Stimulated activated CD4-positive, alpha-beta T cell treated with anti-CD3 and anti-CD28 coated beads, Interleukin-15, amount 100 ng/mL, for 24 hours (primary cell): ENCODE results near the gene ARSD.
"Not testable (repeated sequence)": the region's sequence is repeated elsewhere in the genome, so short reads cannot be mapped to it uniquely, and the experiment has no call there.

Experiments
- DNase-seq: peaks from one replicate; pipeline ENCODE4 v3.0.0-alpha.2; 2020

ARSD gene

GRCh38 chrX:2931612-2932011 lies 2.5 kb upstream of the ARSD start:
- no peak for DNase-seq

GRCh38 chrX:2931155-2931554 lies 2.0 kb upstream of the ARSD start:
- DNase-seq = no peak

GRCh38 chrX:2928191-2928582 lies 952 bp downstream of the ARSD start:
- DNase-seq = no peak

- DNase-seq = no peak
Measured at GRCh38 chrX:2926664-2927275, 2.4 kb downstream of the ARSD start.

GRCh38 chrX:2926255-2926654 lies 2.9 kb downstream of the ARSD start:
- DNase-seq = not testable (repeated sequence)

GRCh38 chrX:2924151-2924550 lies 5.0 kb downstream of the ARSD start:
- no peak for DNase-seq

GRCh38 chrX:2921750-2922149 lies 7.4 kb downstream of the ARSD start:
- no peak for DNase-seq

GRCh38 chrX:2921193-2921592 lies 7.9 kb downstream of the ARSD start:
- no peak for DNase-seq

- no peak for DNase-seq
Measured at GRCh38 chrX:2917767-2918166, 11.4 kb downstream of the ARSD start.

GRCh38 chrX:2913118-2913517 lies 16.0 kb downstream of the ARSD start:
- DNase-seq = no peak

- no peak for DNase-seq
Measured at GRCh38 chrX:2910109-2910508, 19.0 kb downstream of the ARSD start.

- no peak for DNase-seq
Measured at GRCh38 chrX:2908125-2908685, 20.9 kb downstream of the ARSD start.

GRCh38 chrX:2907295-2907694 lies 21.8 kb downstream of the ARSD start:
- no peak for DNase-seq

GRCh38 chrX:2903366-2903765 lies 25.8 kb downstream of the ARSD start:
- DNase-seq = no peak

GRCh38 chrX:2902841-2903240 lies 26.3 kb downstream of the ARSD start:
- DNase-seq = no peak

GRCh38 chrX:2901367-2902036 lies 27.6 kb downstream of the ARSD start:
- no peak for DNase-seq

GRCh38 chrX:2898846-2899512 lies 30.2 kb downstream of the ARSD start:
- DNase-seq = no peak

- DNase-seq = not testable (repeated sequence)
Measured at GRCh38 chrX:2897690-2898623, 31.2 kb downstream of the ARSD start.

- DNase-seq = no peak
Measured at GRCh38 chrX:2897311-2897689, 31.8 kb downstream of the ARSD start.

GRCh38 chrX:2894885-2895292 lies 34.2 kb downstream of the ARSD start:
- DNase-seq = no peak

GRCh38 chrX:2892816-2893215 lies 36.3 kb downstream of the ARSD start:
- DNase-seq = no peak

GRCh38 chrX:2890536-2891460 lies 38.3 kb downstream of the ARSD start:
- DNase-seq = not testable (repeated sequence)
